Brain microvascular endothelial cell (primary cell): ENCODE data around the gene VGLL1.

Source experiments
- DNase-seq: peaks from one replicate; pipeline ENCODE4 v3.0.0-alpha.2; 2020
- H3K27ac ChIP-seq: fragments of 250-450 bp; sonication (Bioruptor Pico); 2 replicates; pipeline ENCODE4 v1.5.1; 2020; ENCODE audit warnings: mild to moderate bottlenecking, moderate library complexity
- H3K27me3 ChIP-seq: fragments of 250-450 bp; sonication (Bioruptor Pico); replicated peaks from 2 replicates; pipeline ENCODE4 v1.5.1; 2020; ENCODE audit warnings: mild to moderate bottlenecking
- H3K36me3 ChIP-seq: fragments of 250-450 bp; sonication (Bioruptor Pico); replicated peaks from 2 replicates; pipeline ENCODE4 v1.5.1; 2020; ENCODE audit warnings: mild to moderate bottlenecking
- H3K4me3 ChIP-seq: 2 replicates; pipeline ENCODE4 v1.5.1; 2011; ENCODE audit warnings: low read depth, mild to moderate bottlenecking, control low read depth, low read length, moderate library complexity
- CTCF ChIP-seq: IDR thresholded peaks from 2 replicates; pipeline ENCODE4 v1.5.1; 2011; ENCODE audit warnings: low read depth, mild to moderate bottlenecking, moderate library complexity, low read length, control low read depth, inconsistent platforms; ENCODE audit errors: missing control alignments
- in situ Hi-C: cut with HindIII; loops from 2 replicates; pipeline ENCODE4 v1.10.0; 2017; ENCODE audit warnings: low sequenced_read_pairs, low pct_ligation_motif_present

The VGLL1 gene

GRCh38 chrX:136541294-136541693 is 9.3 kb downstream of the VGLL1 start:
- no peak for TF ChIP-seq CTCF

GRCh38 chrX:136542281-136542680 is 10.3 kb downstream of the VGLL1 start:
- H3K27me3 ChIP-seq = no peaks in the 10 kb centered on the region
- in situ Hi-C loops = no loop called here
- DNase-seq = no peak
- H3K4me3 ChIP-seq = no peak overlapping the region
- H3K27ac ChIP-seq = no peak overlapping the region
- no peak for TF ChIP-seq CTCF
- H3K36me3 ChIP-seq = no peaks in the 10 kb centered on the region

More at GRCh38 chrX:136541294-136541693, 9.3 kb downstream of the VGLL1 start:
- H3K27me3 ChIP-seq = no peaks in the 10 kb centered on the region
- H3K4me3 ChIP-seq = no peak overlapping the region
- DNase-seq = no peak
- H3K27ac ChIP-seq = no peak overlapping the region
- in situ Hi-C loops = no loop called here
- no peaks in the 10 kb centered on the region for H3K36me3 ChIP-seq

- Histone ChIP-seq H3K4me3 (no peak overlapping the region), H3K36me3 (no peaks in the 10 kb centered on the region), H3K27me3 (no peaks in the 10 kb centered on the region), H3K27ac (no peak overlapping the region)
- in situ Hi-C loops = no loop called here
- no peak for TF ChIP-seq CTCF
- no peak for DNase-seq
These were observed 14.4 kb downstream of the VGLL1 start for GRCh38 chrX:136546371-136546781.

- in situ Hi-C loops = no loop called here
- TF ChIP-seq CTCF = no peak
These were observed 17.2 kb downstream of the VGLL1 start for GRCh38 chrX:136549226-136549625.

GRCh38 chrX:136551410-136551809 is 19.4 kb downstream of the VGLL1 start:
- no peaks in the 10 kb centered on the region for H3K36me3 ChIP-seq
- H3K27me3 ChIP-seq = no peaks in the 10 kb centered on the region
- no peak overlapping the region for H3K4me3 ChIP-seq
- no peak overlapping the region for H3K27ac ChIP-seq
- in situ Hi-C loops = no loop called here
- no peak for TF ChIP-seq CTCF
- DNase-seq = no peak

More at GRCh38 chrX:136549226-136549625, 17.2 kb downstream of the VGLL1 start:
- DNase-seq = no peak
- Histone ChIP-seq H3K27me3 (no peaks in the 10 kb centered on the region), H3K36me3 (no peaks in the 10 kb centered on the region), H3K27ac (no peak overlapping the region), H3K4me3 (no peak overlapping the region)

GRCh38 chrX:136555694-136556093 is 23.7 kb downstream of the VGLL1 start:
- no peaks in the 10 kb centered on the region for H3K36me3 ChIP-seq
- no peak overlapping the region for H3K27ac ChIP-seq
- no peak for DNase-seq
- no peak overlapping the region for H3K4me3 ChIP-seq
- H3K27me3 ChIP-seq = no peaks in the 10 kb centered on the region
- TF ChIP-seq CTCF = no peak
- in situ Hi-C loops = no loop called here
